Stimulated activated CD8-positive, alpha-beta memory T cell treated with anti-CD3 and anti-CD28 coated beads, Interleukin-4, amount 100 ng/mL, for 48 hours (primary cell): ENCODE measurements around the gene SNTA1.
A peak's percentile ranks its signal among the peaks of the same experiment; 100 is the strongest.
"Not testable (repeated sequence)": the region's sequence is repeated elsewhere in the genome, so short reads cannot be mapped to it uniquely, and the experiment has no call there.

Source experiments
- DNase-seq: peaks from one replicate; pipeline ENCODE4 v3.0.0-alpha.2; 2020

The SNTA1 gene

DNA sequence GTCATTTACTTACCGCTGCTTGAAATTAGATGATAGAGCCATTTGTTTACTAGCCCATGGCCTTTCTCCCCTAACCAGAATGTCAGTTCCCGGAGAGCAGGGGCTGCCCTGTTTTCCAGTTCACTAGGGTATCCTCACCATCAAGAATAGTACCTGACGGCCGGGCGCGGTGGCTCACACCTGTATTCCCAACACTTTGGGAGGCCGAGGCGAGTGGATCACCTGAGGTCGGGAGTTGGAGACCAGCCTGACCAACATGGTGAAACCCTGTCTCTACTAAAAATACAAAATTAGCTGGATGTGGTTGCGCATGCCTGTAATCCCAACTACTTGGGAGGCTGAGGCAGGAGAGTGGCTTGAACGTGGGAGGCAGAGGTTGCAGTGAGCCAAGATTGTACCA is 19.7 kb downstream of the SNTA1 start:
- DNase-seq: not testable (repeated sequence)

DNA sequence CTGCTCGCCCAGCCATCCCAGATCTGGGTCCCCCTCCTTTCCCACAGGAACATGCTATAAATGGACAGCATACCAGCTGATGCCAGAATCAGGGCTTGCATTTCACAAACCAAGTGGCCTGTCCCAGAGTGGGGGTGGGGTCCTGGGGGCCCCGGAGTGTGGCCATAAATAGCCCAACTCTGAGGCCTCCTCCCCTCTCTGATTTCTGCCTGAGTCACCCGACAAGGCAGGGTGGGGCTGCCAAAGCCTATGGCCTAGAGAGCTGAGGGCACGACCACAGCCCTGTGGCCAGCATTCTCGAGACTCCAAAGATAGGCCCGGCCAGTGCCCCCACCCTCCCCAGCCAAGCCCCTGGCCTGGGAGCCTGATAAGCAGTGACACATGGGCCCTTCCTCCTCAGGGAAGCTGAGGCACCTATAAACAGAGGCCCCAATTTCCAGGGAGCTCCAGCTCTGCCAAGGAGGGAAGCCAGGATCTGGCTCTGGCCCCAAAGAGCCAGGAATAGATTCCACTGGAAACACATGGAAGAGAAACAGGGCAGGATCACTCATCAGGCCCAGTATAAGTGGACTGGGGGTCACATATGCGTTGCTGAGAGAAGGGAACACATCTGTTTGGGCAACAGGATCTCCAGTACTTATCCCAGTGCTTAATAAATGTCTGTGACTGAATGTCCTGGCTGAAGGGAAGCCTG is 20.3 kb downstream of the SNTA1 start:
- no peak for DNase-seq

DNA sequence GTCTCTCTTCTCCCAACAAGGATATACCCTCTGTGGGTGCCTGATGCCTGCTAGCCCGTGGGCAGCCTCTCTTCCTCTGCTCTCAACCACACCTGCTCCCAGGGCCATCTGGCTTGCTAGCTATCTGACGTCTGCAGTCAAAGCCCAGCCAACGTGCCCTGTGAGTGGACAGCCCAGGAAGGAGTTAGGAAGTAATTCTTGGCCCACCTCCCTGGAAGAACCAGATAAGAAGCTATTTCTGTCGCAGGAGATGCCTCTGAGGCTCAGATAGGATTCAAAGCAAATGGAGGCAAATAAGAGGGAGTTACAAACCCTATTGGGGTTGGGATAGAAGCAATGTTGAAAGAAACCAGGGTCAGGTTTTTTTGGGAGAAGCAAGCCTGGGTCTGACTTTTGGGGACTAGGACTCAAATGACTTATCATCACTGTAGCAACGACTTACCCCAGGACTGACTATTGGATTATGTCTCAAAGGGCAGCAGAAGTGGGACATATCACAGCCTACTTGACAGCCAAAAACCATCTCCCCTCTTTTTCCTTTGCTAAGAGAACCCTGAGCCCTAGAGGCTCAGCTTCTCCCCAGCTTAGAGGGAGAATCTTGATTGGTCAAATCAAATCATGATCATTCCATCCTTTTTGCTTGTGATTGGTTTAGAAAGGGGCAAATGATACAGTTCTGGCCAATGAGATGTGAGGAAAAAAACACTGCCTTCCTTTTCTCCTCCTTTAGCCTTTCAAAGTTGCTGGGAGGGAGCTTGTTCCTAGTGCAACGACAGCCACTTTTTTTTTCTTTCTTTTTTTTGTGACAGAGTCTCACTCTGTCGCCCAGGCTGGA is 24.2 kb downstream of the SNTA1 start:
- DNase-seq: no peak

DNA sequence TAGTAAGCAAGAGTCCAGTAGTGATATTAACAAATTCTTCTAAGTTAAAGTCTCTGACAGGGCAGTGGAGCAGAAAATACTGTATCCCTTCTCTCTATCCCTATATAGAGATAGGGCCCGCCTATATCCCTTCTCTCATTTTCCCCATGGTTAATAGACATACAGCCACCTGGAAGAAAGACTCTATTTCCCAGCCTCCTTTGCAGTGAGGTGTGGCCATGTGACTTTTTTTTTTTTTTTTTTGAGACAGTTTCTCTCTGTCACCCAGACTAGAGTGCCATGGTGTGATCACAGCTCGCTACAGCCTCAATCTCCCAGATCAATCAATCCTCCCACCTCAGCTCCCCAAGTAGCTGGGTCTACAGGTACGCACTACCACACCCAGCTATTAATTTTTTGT is 25.5 kb downstream of the SNTA1 start:
- DNase-seq: no peak

- no peak for DNase-seq
These were observed 27.6 kb downstream of the SNTA1 start for GRCh38 chr20:33415948-33416347.

DNA sequence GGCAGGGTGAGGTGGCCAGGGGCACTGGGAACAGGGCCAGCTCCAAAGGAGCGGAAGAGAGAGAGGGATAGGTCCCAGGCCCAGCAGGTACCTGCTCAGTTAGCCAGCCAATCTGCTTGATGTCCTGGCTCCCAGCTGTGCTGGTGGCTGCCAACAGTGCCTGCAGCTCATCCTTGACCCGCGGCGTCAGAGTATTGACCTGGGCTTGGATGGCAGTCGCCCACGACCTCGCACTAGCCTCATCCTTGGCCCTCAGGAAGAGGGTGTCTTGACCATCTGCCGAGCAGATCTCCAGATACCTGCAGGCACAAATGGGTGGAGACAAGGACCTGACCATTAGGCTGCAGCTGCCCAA is 31.1 kb downstream of the SNTA1 start:
- DNase-seq: no peak

- no peak for DNase-seq
These were observed 31.7 kb downstream of the SNTA1 start for GRCh38 chr20:33411711-33412483.

DNA sequence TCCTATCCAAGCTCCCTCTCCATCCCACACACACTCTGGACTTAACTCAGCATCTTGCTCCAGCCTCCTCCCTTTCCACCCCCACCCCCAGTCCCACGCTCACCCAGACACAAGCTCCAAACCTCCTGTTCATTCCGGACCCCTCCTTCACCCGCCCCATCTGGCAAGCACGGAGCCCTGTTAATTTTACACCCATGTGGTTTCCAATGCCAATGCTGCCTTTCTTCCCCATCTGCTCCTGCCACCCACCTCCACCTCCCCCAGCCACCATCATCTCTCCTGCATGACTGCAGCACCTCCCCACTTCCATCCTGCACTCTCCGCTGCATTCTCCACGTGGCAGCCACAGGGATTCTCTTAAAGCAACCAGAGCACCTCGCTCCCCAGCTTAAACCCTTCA is 32.3 kb downstream of the SNTA1 start:
- no peak for DNase-seq

GRCh38 chr20:33410081-33410742 is 33.4 kb downstream of the SNTA1 start:
- DNase-seq: no peak

DNA sequence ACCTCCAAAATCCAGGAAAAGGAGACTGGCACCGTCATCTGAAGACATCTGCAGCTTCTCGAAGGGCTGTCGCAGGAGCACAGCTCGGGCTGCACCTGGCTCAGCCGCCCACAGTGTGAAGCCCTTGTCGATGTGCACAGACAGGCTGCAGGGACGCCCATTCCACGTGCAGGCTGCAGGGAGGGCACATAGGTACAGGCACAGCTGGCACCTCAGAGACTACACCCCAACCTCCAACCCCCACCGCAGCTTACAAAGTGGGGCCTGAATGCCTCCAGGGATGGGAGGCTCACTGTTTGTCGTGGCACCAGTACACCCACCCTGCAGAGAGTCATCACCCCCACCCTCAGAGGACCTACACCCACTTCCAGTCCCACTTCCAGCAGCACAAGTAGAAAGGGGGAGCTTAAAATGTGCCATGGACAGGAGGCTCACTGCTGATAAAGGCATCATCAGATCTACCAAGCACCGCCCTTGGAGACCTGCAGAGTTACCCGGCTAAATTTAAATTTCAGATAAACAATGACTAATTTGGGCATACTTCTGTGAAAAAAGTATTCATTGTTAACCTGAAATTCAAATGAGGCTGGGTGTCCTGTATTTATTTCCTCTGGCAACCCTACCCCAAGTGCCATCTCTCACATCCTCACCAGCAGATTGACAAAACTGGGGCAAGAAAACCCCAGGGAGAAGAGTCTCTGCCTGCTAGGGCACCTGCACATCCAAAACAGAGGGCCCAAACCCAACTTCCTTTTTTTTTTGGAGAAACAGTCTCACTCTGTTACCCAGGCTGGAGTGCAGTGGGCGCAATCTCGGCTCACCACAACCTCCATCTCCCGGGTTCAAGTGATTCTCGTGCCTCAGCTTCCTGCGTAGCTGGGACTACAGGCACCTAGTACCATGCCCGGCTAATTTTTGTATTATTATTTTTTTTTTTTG is 34.6 kb downstream of the SNTA1 start:
- no peak for DNase-seq

- no peak for DNase-seq
These were observed 35.2 kb downstream of the SNTA1 start for GRCh38 chr20:33408313-33408712.

DNA sequence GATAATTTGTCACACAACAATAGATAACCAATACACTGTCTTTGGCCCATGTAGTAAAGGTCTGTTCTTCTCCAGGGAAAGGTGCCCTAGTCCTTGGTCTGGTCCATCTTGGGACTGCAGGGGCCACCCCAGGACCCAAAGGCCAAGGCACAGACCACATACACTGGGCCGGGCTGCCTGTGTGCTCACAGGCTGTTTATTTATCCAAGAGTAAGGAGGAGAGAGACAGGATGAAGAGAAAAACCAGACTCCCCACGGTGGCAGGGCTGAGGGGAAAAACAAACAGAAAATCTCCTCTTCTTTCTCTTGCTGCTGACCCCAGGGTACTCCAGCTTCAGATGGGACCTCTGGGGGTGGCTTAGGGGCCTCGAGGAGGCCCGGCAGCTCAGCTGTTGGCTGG is 35.8 kb downstream of the SNTA1 start:
- no peak for DNase-seq

GRCh38 chr20:33407251-33407650 is 36.3 kb downstream of the SNTA1 start:
- no peak for DNase-seq

GRCh38 chr20:33404281-33404680 is 39.3 kb downstream of the SNTA1 start:
- no peak for DNase-seq

DNA sequence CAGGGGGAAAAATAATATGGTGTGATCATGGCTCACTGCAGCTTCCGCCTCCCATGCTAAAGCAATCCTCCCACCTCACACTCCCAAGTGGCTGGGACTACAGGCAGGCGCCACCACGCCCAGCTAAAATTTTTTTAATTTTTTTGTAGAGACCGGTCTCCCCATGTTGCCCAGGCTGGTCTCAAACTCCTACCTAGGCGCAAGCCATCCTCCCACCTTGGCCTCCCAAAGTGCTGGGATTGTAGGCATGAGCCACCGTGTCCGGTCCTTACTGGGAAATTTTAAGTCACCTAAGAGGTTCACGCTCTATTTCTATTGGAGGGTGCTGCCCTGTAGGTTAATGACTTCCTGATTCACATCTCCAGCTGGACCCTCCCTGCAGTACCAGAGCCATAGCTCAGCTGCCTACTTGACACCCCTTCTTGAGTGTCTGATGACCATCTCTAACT is 41.6 kb downstream of the SNTA1 start:
- peak; percentile 27 for DNase-seq

DNA sequence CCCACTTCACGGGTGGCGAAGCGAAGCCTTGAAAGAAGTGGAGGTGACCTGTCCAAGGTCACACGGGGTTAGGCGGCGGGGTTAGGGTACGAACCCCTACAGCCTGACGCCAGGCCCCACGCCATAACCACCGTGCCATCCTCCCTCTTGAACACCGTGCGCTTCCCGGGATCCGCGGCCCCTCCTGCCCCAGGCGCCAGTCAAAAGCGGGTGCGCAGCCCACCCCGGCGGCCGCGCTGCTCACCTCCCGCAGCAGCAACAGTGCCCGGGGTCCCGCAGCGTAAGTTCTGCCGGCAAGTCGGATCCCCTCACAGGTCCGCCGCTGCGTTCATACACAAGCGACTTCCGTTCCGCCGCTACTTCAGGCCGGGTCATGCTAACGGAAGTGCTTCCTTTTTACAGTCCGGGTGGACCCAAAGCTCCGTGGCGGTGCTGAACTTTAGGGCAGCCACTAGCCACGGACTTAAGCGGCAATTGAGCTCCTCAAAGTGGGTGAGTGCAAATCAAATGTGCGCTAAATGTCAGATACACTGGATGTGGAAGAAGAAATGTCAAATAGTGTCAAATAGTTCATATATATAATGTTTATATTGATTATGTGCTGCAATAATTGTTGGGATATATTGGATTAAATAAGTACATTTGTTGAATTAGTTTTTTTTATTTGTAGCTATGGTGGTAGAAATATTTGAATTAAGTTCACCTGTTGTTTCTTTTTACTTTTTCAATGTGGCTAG is 42.2 kb downstream of the SNTA1 start, which contains the start of gene CDK5RAP1:
CDK5RAP1 (minus strand) TSS at position 336 of the 737 bp plus-strand sequence. CDS start 4,455 bp downstream, outside the sequence.
- peak; percentile 89 for DNase-seq

GRCh38 chr20:33400812-33401183 is 42.8 kb downstream of the SNTA1 start:
- DNase-seq: no peak

- no peak for DNase-seq
These were observed 43.6 kb downstream of the SNTA1 start for GRCh38 chr20:33399924-33400323.

GRCh38 chr20:33394718-33395117 is 48.8 kb downstream of the SNTA1 start:
- no peak for DNase-seq

DNA sequence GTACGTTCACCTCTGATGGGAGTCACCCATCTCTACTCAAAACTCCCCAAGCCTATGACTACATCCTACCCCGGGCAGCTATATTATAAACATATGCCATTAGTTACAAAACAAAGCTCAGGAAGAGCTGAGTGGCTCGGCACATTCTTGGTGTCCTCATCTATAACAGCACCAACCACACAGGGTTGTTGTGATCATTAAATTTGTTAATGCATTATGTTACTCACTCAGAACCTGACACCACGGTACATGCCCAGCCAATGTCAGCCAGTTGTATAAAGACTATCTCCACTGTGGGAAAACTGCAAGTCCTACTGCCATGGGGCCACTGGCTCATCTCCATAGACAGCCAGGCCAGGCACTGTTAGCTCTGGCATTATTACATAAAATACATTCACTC is 50.0 kb downstream of the SNTA1 start:
- no peak for DNase-seq
